Upper lobe of left lung (tissue), 6 donors: ENCODE measurements around the gene TRNAU1AP. TPM values are rescaled to one million over a fixed set of nuclear protein-coding genes. Genes with fewer than 3 reads are reported as not detected.
"Not testable (repeated sequence)": the region's sequence is repeated elsewhere in the genome, so short reads cannot be mapped to it uniquely, and the experiment has no call there.

Experiments used
- ATAC-seq, 2 donors: fragments of 200-7000 bp; cut with Tn5 transposase; one replicate each; pipeline ENCODE4 v1.9.1; 2022; ENCODE audit warnings: mild to moderate bottlenecking in 2 of 2, moderate library complexity in 2 of 2; ENCODE audit not compliant: low FRiP score in 2 of 2
- DNase-seq, 2 donors: peaks; one replicate each; pipeline ENCODE4 v3.0.0-alpha.2; 2019 to 2020
- H3K27ac ChIP-seq, 4 donors: fragments of 200-600 bp; sonication (generic); one replicate each; pipeline ENCODE4 v1.5.1; 2016 to 2019
- H3K27me3 ChIP-seq, 4 donors: fragments of 200-600 bp; sonication (generic); one replicate each; pipeline ENCODE4 v1.5.1; 2017 to 2019
- H3K36me3 ChIP-seq, 4 donors: fragments of 200-600 bp; sonication (generic); one replicate each; pipeline ENCODE4 v1.5.1; 2016 to 2019
- H3K4me1 ChIP-seq, 4 donors: fragments of 200-600 bp; sonication (generic); one replicate each; pipeline ENCODE4 v1.5.1; 2018 to 2019
- H3K4me3 ChIP-seq, 4 donors: fragments of 200-600 bp; sonication (generic); one replicate each; pipeline ENCODE4 v1.5.1; 2017 to 2019; ENCODE audit warnings: mild to moderate bottlenecking in 2 of 4, moderate library complexity in 1 of 4
- H3K9me3 ChIP-seq, 4 donors: fragments of 200-600 bp; sonication (generic); one replicate each; pipeline ENCODE4 v1.5.1; 2018 to 2019
- CTCF ChIP-seq, 6 experiments: fragments of 450-650 bp in 4 of 6; fragments of 200-600 bp in 2 of 6; sonication (generic) in 2 of 6; IDR thresholded peaks; one replicate each; pipeline ENCODE4 v1.5.1; 2016 to 2019; ENCODE audit warnings: antibody characterized with exemption in 6 of 6
- EP300 ChIP-seq, 4 donors: sonication (generic); formaldehyde crosslinking; IDR thresholded peaks; one replicate each; pipeline ENCODE4 v1.5.1; 2017; ENCODE audit warnings: antibody characterized with exemption in 4 of 4, control low read depth in 2 of 4
- POLR2A ChIP-seq, 4 donors: fragments of 450-650 bp; IDR thresholded peaks; one replicate each; pipeline ENCODE4 v1.5.1; 2016 to 2017; ENCODE audit warnings: antibody characterized with exemption in 4 of 4, mild to moderate bottlenecking in 2 of 4
- POLR2AphosphoS5 ChIP-seq, 2 donors: sonication (generic); formaldehyde crosslinking; IDR thresholded peaks; one replicate each; pipeline ENCODE4 v1.5.1; 2017; ENCODE audit warnings: antibody characterized with exemption in 2 of 2
- WGBS, 2 donors: methylation state at CpG; one replicate each; pipeline ENCODE4 v1.1.5; 2017 to 2018; 5-methylcytosine and 5-hydroxymethylcytosine counted together
- total RNA-seq, 6 donors: library from RNA; depleted of rRNA in 4 of 6; stranded (reverse); fragments of >200 nt in 4 of 6; gene quantifications; one replicate each; pipeline versions ENCODE4 v1.1.0 to v1.2.1, GENCODE V29; 2016 to 2021
- donor health status: DM: no; HTN: no; CAD: no; lungs with moderate emphysema.
- donor health status: DM: no; HTN: yes; CAD: no; lungs with severe emphysema.

TRNAU1AP gene
- total RNA-seq, 6 donors from 2014 or later = 19.6 to 35.6 (median 25.3) TPM

GRCh38 chr1:28521502-28522164, 31.3 kb upstream of the TRNAU1AP start:
- DNase-seq (no peak), ATAC-seq (no peak)
- H3K9me3 ChIP-seq = no peaks in the 10 kb centered on the region
- H3K4me1 ChIP-seq = peaks cover 13 to 17% (median 15%) of the 10 kb centered on the region in 4 donors
- peaks cover 0 to 7% (median 0%) of the 10 kb centered on the region in 4 donors for H3K36me3 ChIP-seq
- no peaks in the 10 kb centered on the region for H3K27me3 ChIP-seq
- H3K27ac ChIP-seq = no peak overlapping the region
- WGBS, 2 donors = 88 to 90% methylated on average over 6 of the region's 6 CpGs
- H3K4me3 ChIP-seq = no peak overlapping the region
- no peak for TF ChIP-seq EP300 (IDR thresholded peaks at IDR 0.05)
- no peak for TF ChIP-seq POLR2A (IDR thresholded peaks at IDR 0.05)
- no peak for TF ChIP-seq POLR2AphosphoS5 (IDR thresholded peaks at IDR 0.05)
- TF ChIP-seq CTCF (IDR thresholded peaks at IDR 0.05) = no peak

- H3K4me3 ChIP-seq, H3K27ac ChIP-seq, H3K9me3 ChIP-seq, ATAC-seq, DNase-seq, H3K36me3 ChIP-seq, H3K27me3 ChIP-seq: not testable (repeated sequence)
- H3K4me1 ChIP-seq = peaks cover 14 to 16% (median 15%) of the 10 kb centered on the region in 4 donors
- WGBS, 2 donors = 94% methylated on average over 9 of the region's 9 CpGs
These were observed 30.3 kb upstream of the TRNAU1AP start for GRCh38 chr1:28522537-28522936.

DNA sequence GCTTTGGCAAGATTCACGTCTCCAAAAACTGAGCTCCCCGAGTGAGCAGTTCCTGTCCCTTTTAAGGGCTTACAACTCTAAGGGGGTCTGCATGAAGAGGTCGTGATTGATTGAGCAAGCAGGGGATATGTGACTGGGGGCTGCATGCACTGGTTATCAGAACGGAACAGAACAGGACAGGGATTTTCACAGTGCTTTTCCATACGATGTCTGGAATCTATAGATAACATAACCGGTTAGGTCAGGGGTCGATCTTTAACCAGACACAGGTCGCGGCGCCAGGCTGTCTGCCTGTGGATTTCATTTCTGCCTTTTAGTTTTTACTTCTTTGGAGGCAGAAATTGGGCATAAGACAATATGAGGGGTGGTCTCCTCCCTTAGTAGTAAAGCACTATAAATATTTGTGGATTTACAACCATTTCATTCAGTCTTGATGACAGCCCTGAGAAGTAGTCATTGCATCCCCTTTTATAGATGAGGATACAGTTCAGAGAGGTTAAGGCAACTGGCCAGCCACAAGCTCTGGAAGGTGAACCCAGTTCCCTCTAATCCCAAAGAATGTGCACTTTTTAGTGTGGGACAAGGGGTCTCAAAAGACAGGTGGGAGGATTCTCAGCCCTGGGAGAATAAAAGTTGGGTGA, 27.8 kb upstream of the TRNAU1AP start:
- peaks cover 0 to 11% (median 0%) of the 10 kb centered on the region in 4 donors for H3K4me1 ChIP-seq
- H3K27me3 ChIP-seq, ATAC-seq, H3K36me3 ChIP-seq, DNase-seq, H3K27ac ChIP-seq, H3K9me3 ChIP-seq, H3K4me3 ChIP-seq: not testable (repeated sequence)
- 79 to 80% methylated on average over 8 to 10 of the region's 10 CpGs for WGBS, 2 donors

GRCh38 chr1:28526886-28527285, 26.0 kb upstream of the TRNAU1AP start:
- peaks cover 0 to 13% (median 0%) of the 10 kb centered on the region in 4 donors for H3K4me1 ChIP-seq
- H3K4me3 ChIP-seq = no peak overlapping the region
- TF ChIP-seq POLR2A (IDR thresholded peaks at IDR 0.05) (no peak), EP300 (IDR thresholded peaks at IDR 0.05) (peak in 1 of 4 donors; percentile 74)
- 72 to 82% methylated on average over 9 of the region's 9 CpGs for WGBS, 2 donors
- DNase-seq (peak in 1 of 2 donors; percentile 78), ATAC-seq (peak; percentile 39 to 90)
- H3K9me3 ChIP-seq = no peaks in the 10 kb centered on the region
- H3K36me3 ChIP-seq = peaks cover 0 to 12% (median 2%) of the 10 kb centered on the region in 4 donors
- no peaks in the 10 kb centered on the region for H3K27me3 ChIP-seq
- H3K27ac ChIP-seq = peak overlapping the region in 3 of 4 donors; percentile 12 to 73 (median 60)

DNA sequence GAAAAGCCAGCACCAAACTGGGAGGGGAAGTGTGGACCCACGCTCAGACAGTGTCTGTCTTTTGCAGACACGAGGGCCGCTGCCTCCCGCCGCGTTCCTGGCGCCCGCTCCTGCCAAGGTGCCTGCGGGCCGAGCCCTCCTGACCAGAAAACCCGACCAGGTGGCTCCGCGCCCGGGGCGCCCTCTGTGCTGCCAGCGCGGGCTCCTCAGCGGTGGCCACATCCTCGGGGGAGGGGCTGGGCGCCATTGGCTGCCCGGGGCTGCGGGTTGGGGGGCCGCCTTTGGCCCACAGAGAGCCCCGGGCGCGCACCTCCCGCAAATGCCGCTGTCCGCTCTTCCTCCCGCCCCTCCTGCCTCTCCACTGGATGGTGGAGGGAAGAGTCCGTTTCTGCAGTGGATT, 22.4 kb upstream of the TRNAU1AP start:
- no peaks in the 10 kb centered on the region for H3K9me3 ChIP-seq
- peaks cover 0 to 13% (median 0%) of the 10 kb centered on the region in 4 donors for H3K4me1 ChIP-seq
- H3K4me3 ChIP-seq = no peak overlapping the region
- peaks cover 0 to 20% (median 10%) of the 10 kb centered on the region in 4 donors for H3K36me3 ChIP-seq
- WGBS, 2 donors = 95 to 98% methylated on average over 27 to 31 of the region's 31 CpGs
- peak overlapping the region in 1 of 4 donors; percentile 31 for H3K27ac ChIP-seq
- no peak for ATAC-seq
- TF ChIP-seq POLR2AphosphoS5 (IDR thresholded peaks at IDR 0.05) = no peak
- no peak for TF ChIP-seq POLR2A (IDR thresholded peaks at IDR 0.05)
- TF ChIP-seq CTCF (IDR thresholded peaks at IDR 0.05) = no peak
- no peak for TF ChIP-seq EP300 (IDR thresholded peaks at IDR 0.05)
- DNase-seq = peak in 1 of 2 donors; percentile 84
- H3K27me3 ChIP-seq = no peaks in the 10 kb centered on the region

GRCh38 chr1:28534671-28535070, 18.2 kb upstream of the TRNAU1AP start:
- H3K9me3 ChIP-seq = no peaks in the 10 kb centered on the region
- TF ChIP-seq POLR2A (IDR thresholded peaks at IDR 0.05) = no peak
- TF ChIP-seq CTCF (IDR thresholded peaks at IDR 0.05) = no peak
- TF ChIP-seq EP300 (IDR thresholded peaks at IDR 0.05) = no peak
- no peak for TF ChIP-seq POLR2AphosphoS5 (IDR thresholded peaks at IDR 0.05)
- ATAC-seq (no peak), DNase-seq (no peak)
- H3K4me3 ChIP-seq = no peak overlapping the region
- H3K36me3 ChIP-seq = peaks cover 6 to 43% (median 22%) of the 10 kb centered on the region in 4 donors
- WGBS, 2 donors = 93 to 96% methylated on average over 4 to 6 of the region's 6 CpGs
- peaks cover 0 to 5% (median 0%) of the 10 kb centered on the region in 4 donors for H3K4me1 ChIP-seq
- H3K27me3 ChIP-seq = no peaks in the 10 kb centered on the region
- no peak overlapping the region for H3K27ac ChIP-seq
